ENCODE data around the gene CFDP1.

CFDP1 gene

DNA sequence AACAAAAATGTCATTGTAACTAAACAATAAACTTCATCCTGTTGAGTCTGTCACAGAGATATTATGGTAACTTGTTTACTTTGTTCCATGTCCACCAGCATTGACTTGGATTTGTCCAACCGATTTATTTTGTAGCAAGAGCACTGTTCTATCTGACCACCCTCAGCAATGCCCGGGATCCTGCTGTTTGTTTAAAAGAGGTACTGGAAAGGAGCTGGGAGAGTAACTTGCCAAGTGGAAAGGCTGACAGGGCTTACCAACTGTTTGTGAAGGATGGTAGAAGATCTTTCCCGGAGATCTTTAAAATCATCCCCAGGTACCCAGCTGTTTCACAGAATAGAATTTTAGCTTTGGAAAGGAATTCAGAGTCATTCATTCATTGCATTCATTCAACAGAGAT is 122.8 kb downstream of the CFDP1 start:
- no peak overlapping the region for H3K4me3 ChIP-seq (ENCODE audit: low read depth, low read length)
- no peak for DNase-seq (ENCODE audit: low read depth, low spot score)
- in situ Hi-C loops (cut with HindIII; ENCODE audit: low sequenced_read_pairs), result no loop called here
- TF ChIP-seq, protein P1, sequence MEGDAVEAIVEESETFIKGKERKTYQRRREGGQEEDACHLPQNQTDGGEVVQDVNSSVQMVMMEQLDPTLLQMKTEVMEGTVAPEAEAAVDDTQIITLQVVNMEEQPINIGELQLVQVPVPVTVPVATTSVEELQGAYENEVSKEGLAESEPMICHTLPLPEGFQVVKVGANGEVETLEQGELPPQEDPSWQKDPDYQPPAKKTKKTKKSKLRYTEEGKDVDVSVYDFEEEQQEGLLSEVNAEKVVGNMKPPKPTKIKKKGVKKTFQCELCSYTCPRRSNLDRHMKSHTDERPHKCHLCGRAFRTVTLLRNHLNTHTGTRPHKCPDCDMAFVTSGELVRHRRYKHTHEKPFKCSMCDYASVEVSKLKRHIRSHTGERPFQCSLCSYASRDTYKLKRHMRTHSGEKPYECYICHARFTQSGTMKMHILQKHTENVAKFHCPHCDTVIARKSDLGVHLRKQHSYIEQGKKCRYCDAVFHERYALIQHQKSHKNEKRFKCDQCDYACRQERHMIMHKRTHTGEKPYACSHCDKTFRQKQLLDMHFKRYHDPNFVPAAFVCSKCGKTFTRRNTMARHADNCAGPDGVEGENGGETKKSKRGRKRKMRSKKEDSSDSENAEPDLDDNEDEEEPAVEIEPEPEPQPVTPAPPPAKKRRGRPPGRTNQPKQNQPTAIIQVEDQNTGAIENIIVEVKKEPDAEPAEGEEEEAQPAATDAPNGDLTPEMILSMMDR (IDR thresholded peaks at IDR 0.05; ENCODE audit: low read depth, low read length), result no peak

DNA sequence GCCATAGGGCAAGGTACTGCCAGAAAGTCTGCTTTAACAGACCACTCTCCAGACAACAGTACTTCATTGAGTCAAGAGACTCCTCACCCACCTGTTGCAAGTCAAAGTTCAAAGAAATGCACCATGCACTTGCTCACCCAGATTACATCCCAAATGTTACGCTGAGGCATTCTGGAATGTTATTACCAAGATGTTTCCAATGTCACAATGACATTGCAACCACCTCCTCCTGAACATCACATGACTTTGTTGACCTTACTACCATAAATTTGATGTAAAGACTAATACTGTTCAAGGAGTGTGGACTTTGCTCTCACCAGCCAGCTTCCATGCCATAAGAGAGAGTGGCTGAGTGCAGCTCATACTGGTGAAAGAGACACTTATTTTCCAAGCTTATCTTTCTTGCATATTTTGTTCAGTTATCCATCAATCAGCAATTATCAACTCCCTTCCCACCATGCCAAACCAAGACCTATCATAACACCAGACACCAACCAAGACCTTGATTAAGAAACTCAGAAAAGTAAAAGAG is 123.3 kb downstream of the CFDP1 start:
- in situ Hi-C loops (cut with HindIII; ENCODE audit: low sequenced_read_pairs), result no loop called here
- no peak overlapping the region for H3K4me3 ChIP-seq (ENCODE audit: low read depth, low read length)
- no peak for DNase-seq (ENCODE audit: low read depth, low spot score)
- TF ChIP-seq, protein P1 (IDR thresholded peaks at IDR 0.05; ENCODE audit: low read depth, low read length), result no peak

DNA sequence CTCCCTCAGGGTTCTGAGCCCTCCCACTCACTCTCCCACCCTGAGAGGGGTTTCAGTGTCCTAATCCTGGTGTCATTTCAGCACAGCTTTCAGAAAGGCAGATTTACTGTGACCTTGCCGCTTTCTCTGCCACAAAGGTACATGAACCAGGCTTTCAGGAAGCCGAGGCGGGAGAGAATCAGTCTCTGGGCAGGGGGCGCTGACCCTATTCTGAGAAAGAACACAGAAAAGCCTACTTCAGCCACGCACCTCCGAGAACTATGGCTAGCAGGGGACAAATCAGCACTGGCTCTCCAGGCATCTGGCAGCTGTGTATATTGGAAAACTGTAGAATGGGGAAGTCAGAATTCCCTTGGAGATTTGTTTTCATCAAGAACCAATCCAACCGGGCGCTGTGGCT is 124.1 kb downstream of the CFDP1 start:
- in situ Hi-C loops (cut with HindIII; ENCODE audit: low sequenced_read_pairs), result no loop called here
- TF ChIP-seq, protein P1 (IDR thresholded peaks at IDR 0.05; ENCODE audit: low read depth, low read length), result no peak
- no peak for DNase-seq (ENCODE audit: low read depth, low spot score)
- H3K4me3 ChIP-seq (ENCODE audit: low read depth, low read length), result no peak overlapping the region

DNA sequence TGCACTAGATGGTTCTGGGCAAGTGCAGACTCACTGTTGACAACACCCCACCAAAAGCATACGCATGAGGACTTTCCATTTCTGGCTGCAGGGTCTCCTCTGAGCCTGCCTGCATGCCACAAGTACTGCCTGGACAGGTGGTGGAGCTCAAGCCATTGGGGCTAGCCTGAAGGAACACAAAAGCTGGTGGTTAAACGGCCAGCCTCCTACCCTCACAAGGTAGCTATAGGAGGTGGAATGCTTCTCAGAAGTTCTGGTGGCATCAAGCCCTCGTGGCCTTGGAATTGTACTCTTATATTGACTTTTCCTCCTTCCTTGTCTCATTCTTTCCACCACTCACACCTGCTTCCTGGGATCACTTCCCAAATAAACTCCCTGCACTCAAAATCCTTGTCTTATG is 125.3 kb downstream of the CFDP1 start:
- in situ Hi-C loops (cut with HindIII; ENCODE audit: low sequenced_read_pairs), result no loop called here
- TF ChIP-seq, protein P1 (IDR thresholded peaks at IDR 0.05; ENCODE audit: low read depth, low read length), result no peak
- H3K4me3 ChIP-seq (ENCODE audit: low read depth, low read length), result no peak overlapping the region

DNA sequence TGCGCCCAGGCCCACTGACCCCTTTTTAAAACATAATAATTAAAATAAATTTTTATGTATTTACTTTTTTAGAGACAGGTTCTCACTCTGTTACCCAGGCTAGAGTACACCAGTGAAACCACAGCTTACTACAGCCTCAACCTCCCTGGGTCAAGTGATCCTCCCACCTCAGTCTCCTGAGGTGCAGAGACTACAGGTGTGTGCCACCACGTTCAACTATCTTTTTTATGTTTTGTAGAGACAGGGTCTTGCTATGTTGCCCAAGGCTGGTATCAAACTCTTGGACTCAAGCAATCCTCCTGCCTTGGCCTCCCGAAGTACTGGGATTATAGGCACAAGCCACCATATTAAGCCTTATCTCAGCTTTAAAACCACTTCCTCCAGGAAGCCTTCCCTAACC is 125.8 kb downstream of the CFDP1 start:
- TF ChIP-seq, protein P1 (IDR thresholded peaks at IDR 0.05; ENCODE audit: low read depth, low read length), result no peak
- DNase-seq (ENCODE audit: low read depth, low spot score), result no peak
- in situ Hi-C loops (cut with HindIII; ENCODE audit: low sequenced_read_pairs), result no loop called here
- H3K4me3 ChIP-seq (ENCODE audit: low read depth, low read length), result no peak overlapping the region

More for the DNA sequence above, 125.3 kb downstream of the CFDP1 start:
- no peak for DNase-seq (ENCODE audit: low read depth, low spot score)

DNA sequence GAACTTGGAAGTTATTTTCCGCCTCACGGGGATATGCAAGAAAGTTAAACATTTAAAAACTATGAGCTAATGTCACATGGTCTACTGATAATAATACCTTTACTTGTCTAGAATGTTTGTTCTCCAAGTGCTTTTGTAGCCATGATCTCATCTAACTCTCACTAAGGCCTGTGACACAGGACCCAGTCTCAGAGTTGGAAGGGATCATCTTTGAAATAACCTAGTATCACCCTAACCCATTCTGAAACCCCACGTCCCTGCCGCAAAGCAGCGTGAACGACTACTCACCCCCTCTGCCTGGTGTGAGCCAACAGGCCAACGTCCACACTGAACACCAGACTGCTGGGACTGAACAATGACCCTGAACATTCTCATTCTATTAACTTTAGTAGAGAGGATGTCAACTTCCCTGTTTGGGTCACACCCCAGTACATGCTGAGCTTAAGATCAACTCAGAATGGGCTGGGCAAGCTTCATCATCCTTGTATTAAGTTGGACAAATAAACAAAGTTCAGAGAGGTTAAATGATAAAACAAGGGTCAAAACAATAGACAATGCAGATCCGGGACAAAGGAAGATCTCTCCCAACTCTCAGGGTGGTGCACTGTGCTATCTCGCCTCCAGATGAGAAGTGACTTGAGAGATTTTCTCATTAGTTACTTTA is 127.1 kb downstream of the CFDP1 start:
- in situ Hi-C loops (cut with HindIII; ENCODE audit: low sequenced_read_pairs), result no loop called here
- H3K4me3 ChIP-seq (ENCODE audit: low read depth, low read length), result no peak overlapping the region
- peak; percentile 41 for DNase-seq (ENCODE audit: low read depth, low spot score)
- TF ChIP-seq, protein P1 (IDR thresholded peaks at IDR 0.05; ENCODE audit: low read depth, low read length), result no peak
